Fibroblast of lung (primary cell): ENCODE data around the gene E2F2. TPM values are rescaled to one million over a fixed set of nuclear protein-coding genes. Genes with fewer than 3 reads are reported as not detected.
"Not testable (repeated sequence)": the region's sequence is repeated elsewhere in the genome, so short reads cannot be mapped to it uniquely, and the experiment has no call there.

Experiments used
- DNase-seq, 2 donors: peaks; one replicate each; pipeline versions ENCODE4 v3.0.0 to v3.0.0-alpha.2; 2010; ENCODE audit warnings: low read depth in 2 of 2
- H2AFZ ChIP-seq: 2 replicates; pipeline ENCODE4 v1.5.1; 2012; ENCODE audit warnings: low read length, control low read depth, inconsistent platforms
- H3K27ac ChIP-seq: 2 replicates; pipeline ENCODE4 v1.5.1; 2011; ENCODE audit warnings: low read length, control low read depth; ENCODE audit not compliant: insufficient read depth
- H3K27me3 ChIP-seq: 2 replicates; pipeline ENCODE4 v1.5.1; 2011; ENCODE audit warnings: mild to moderate bottlenecking, low read length; ENCODE audit not compliant: control insufficient read depth, insufficient read depth
- H3K36me3 ChIP-seq: 2 replicates; pipeline ENCODE4 v1.5.1; 2011; ENCODE audit warnings: low read length; ENCODE audit not compliant: control insufficient read depth, insufficient read depth
- H3K4me1 ChIP-seq: 2 replicates; pipeline ENCODE4 v1.5.1; 2011; ENCODE audit warnings: low read length; ENCODE audit not compliant: control insufficient read depth, insufficient read depth; ENCODE audit errors: extremely low read depth
- H3K4me2 ChIP-seq: 2 replicates; pipeline ENCODE4 v1.5.1; 2011; ENCODE audit warnings: low read length, control low read depth; ENCODE audit not compliant: insufficient read depth; ENCODE audit errors: extremely low read depth
- H3K4me3 ChIP-seq, 4 experiments: fragments of 200-600 bp in 1 of 4; sonication (generic) in 1 of 4; replicated peaks in 1 of 4; 2 replicates each; pipeline ENCODE4 v1.5.1; 2011 to 2016; ENCODE audit warnings: low read length in 4 of 4, low read depth in 3 of 4, mild to moderate bottlenecking in 3 of 4, control low read depth in 2 of 4, inconsistent platforms in 1 of 4, mixed read lengths in 1 of 4; ENCODE audit not compliant: insufficient read depth in 1 of 4; ENCODE audit errors: control extremely low read depth in 1 of 4
- H3K79me2 ChIP-seq: 2 replicates; pipeline ENCODE4 v1.5.1; 2012; ENCODE audit warnings: mild to moderate bottlenecking, low read length, inconsistent platforms; ENCODE audit not compliant: control insufficient read depth, insufficient read depth
- H3K9ac ChIP-seq: 2 replicates; pipeline ENCODE4 v1.5.1; 2011; ENCODE audit warnings: mild to moderate bottlenecking, low read length, control low read depth; ENCODE audit not compliant: insufficient read depth
- H3K9me3 ChIP-seq: 2 replicates; pipeline ENCODE4 v1.5.1; 2012; ENCODE audit warnings: low read depth, low read length; ENCODE audit not compliant: control insufficient read depth, insufficient read depth
- H4K20me1 ChIP-seq: 2 replicates; pipeline ENCODE4 v1.5.1; 2011; ENCODE audit warnings: low read length; ENCODE audit not compliant: control insufficient read depth, insufficient read depth; ENCODE audit errors: extremely low read depth
- CTCF ChIP-seq, 2 donors: IDR thresholded peaks in 1 of 2; conservative IDR thresholded peaks in 1 of 2; 1 replicate in 1 of 2; 2 replicates in 1 of 2; pipeline ENCODE4 v1.5.1; 2011 to 2012; ENCODE audit warnings: low read length in 2 of 2, control low read depth in 1 of 2, inconsistent platforms in 1 of 2, low read depth in 1 of 2, mild to moderate bottlenecking in 1 of 2
- EZH2 ChIP-seq: IDR thresholded peaks from 2 replicates; pipeline ENCODE4 v1.5.1; 2012; ENCODE audit warnings: low read length, control low read depth, mild to moderate bottlenecking; ENCODE audit errors: missing control alignments
- polyA plus RNA-seq, 2 donors: library from polyadenylated mRNA; depleted of rRNA in 1 of 2; stranded (reverse) in 1 of 2; unstranded in 1 of 2; fragments of >200 nt; gene quantifications; 2 replicates each; pipeline ENCODE4 v1.2.1, GENCODE V29; 2011 to 2012; ENCODE audit warnings: missing spikeins in 1 of 2
- total RNA-seq: library from RNA; depleted of rRNA; stranded (reverse); fragments of >200 nt; gene quantifications from 2 replicates; pipeline ENCODE4 v1.2.1, GENCODE V29; 2014

Gene E2F2
- total and polyA plus RNA-seq, 2 donors (not counting 1 experiment from before 2014, with no cell fraction given) = 0.17 to 0.26 TPM

GRCh38 chr1:23492776-23493175, 38.3 kb downstream of the E2F2 start:
- H3K4me2 ChIP-seq, H3K79me2 ChIP-seq, H2AFZ ChIP-seq, H3K27me3 ChIP-seq, H3K9me3 ChIP-seq, H3K9ac ChIP-seq, H3K4me1 ChIP-seq, H4K20me1 ChIP-seq, H3K4me3 ChIP-seq, H3K36me3 ChIP-seq, H3K27ac ChIP-seq, DNase-seq: not testable (repeated sequence)

- no peaks in the 10 kb centered on the region for H4K20me1 ChIP-seq
- H3K79me2 ChIP-seq = no peaks in the 10 kb centered on the region
- DNase-seq = no peak
- H2AFZ ChIP-seq = no peak overlapping the region
- H3K4me2 ChIP-seq = no peak overlapping the region
- H3K27me3 ChIP-seq = peaks cover 9% of the 10 kb centered on the region
- H3K27ac ChIP-seq = no peak overlapping the region
- no peaks in the 10 kb centered on the region for H3K9me3 ChIP-seq
- TF ChIP-seq EZH2 (no peak), CTCF (conservative IDR thresholded peaks at IDR 0.05 in 1 of 2, IDR thresholded peaks at IDR 0.05 in 1 of 2; ENCODE audit: low read depth in 1 of 2, low read length in 2 of 2) (no peak)
- no peaks in the 10 kb centered on the region for H3K4me1 ChIP-seq
- no peaks in the 10 kb centered on the region for H3K36me3 ChIP-seq
- no peak overlapping the region for H3K9ac ChIP-seq
- no peak overlapping the region for H3K4me3 ChIP-seq
Observed at GRCh38 chr1:23492132-23492720, 38.8 kb downstream of the E2F2 start.

- H3K9ac ChIP-seq = no peak overlapping the region
- H3K79me2 ChIP-seq = no peaks in the 10 kb centered on the region
- no peak overlapping the region for H3K4me2 ChIP-seq
- H3K9me3 ChIP-seq = no peaks in the 10 kb centered on the region
- no peak overlapping the region for H3K27ac ChIP-seq
- H3K36me3 ChIP-seq = no peaks in the 10 kb centered on the region
- H2AFZ ChIP-seq = no peak overlapping the region
- TF ChIP-seq EZH2 (no peak), CTCF (conservative IDR thresholded peaks at IDR 0.05 in 1 of 2, IDR thresholded peaks at IDR 0.05 in 1 of 2; ENCODE audit: low read depth in 1 of 2, low read length in 2 of 2) (no peak)
- H3K4me1 ChIP-seq = peaks cover 1% of the 10 kb centered on the region
- no peaks in the 10 kb centered on the region for H4K20me1 ChIP-seq
- no peak overlapping the region for H3K4me3 ChIP-seq
- no peak for DNase-seq
- peaks cover 9% of the 10 kb centered on the region for H3K27me3 ChIP-seq
Observed at GRCh38 chr1:23489842-23490241, 41.2 kb downstream of the E2F2 start.
